ENCODE data around the gene SLC25A25.

- no peak for TF ChIP-seq CTCF (IDR thresholded peaks at IDR 0.05)
- TF ChIP-seq POLR2AphosphoS5 (IDR thresholded peaks at IDR 0.05): peak in 1 of 3 donors; percentile 20
- TF ChIP-seq POLR2A (IDR thresholded peaks at IDR 0.05): no peak
- no peak for TF ChIP-seq EP300 (IDR thresholded peaks at IDR 0.05)
These were observed 41.1 kb downstream of the SLC25A25 start for GRCh38 chr9:128109050-128109709.
